ENCODE measurements around the gene SLC38A3. TPM values are rescaled to one million over a fixed set of nuclear protein-coding genes. Genes with fewer than 3 reads are reported as not detected.
A peak's percentile ranks its signal among the peaks of the same experiment; 100 is the strongest.

Gene SLC38A3
- total RNA-seq, 1 donor from 2014 or later: 2.2 TPM

DNA sequence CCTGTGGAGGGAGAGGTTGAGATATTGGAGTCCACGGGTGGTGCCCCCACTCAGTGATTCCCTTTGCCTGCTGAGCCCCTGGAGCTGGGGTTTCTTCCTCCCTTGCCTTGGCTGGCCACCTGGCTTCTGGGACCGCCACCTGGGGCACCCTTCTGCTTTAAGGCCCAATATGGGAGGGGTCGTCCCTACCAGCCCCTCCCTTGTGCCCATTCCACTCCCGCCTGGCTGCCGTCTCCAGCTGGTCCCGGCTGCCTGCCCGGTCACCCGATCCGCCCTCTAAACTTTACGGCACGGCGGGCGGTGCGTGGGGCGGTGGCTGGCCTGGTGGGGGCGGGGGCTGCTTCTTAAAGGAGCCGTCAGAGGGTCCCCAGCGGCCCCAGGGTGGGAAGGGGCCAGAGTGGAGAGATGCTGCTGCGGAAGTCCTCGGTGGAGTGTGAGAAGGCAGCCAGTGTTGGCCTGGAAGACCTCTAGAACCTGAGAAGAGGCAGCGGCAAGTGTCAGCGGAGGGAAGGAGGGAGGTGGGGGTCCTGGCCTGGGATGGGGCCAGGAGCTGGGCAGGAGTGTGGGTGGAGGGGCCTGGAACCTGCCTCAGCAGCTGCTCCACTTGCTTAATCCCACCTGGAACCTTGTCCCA lies 62.3 kb downstream of the SLC38A3 start:
- peak; percentile 66 for DNase-seq (ENCODE audit: low spot score)

DNA sequence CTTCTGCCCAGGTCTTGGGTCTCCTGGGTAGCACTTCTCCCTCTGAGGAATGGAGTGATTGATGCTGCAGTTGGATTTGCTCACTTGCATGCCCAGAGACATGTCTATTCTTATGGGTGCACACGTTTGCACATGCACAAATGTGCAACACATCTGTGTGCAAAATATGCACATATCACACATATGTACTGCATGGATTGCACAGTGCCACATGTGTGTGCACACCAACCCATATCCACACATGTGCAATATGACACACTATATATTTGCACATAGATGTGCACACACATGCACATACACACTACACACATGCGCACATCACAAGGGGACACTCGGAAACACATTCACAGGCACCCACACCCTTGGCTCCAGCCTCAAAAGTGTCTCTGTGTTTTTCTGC lies 63.2 kb downstream of the SLC38A3 start:
- DNase-seq (ENCODE audit: low spot score): no peak

DNA sequence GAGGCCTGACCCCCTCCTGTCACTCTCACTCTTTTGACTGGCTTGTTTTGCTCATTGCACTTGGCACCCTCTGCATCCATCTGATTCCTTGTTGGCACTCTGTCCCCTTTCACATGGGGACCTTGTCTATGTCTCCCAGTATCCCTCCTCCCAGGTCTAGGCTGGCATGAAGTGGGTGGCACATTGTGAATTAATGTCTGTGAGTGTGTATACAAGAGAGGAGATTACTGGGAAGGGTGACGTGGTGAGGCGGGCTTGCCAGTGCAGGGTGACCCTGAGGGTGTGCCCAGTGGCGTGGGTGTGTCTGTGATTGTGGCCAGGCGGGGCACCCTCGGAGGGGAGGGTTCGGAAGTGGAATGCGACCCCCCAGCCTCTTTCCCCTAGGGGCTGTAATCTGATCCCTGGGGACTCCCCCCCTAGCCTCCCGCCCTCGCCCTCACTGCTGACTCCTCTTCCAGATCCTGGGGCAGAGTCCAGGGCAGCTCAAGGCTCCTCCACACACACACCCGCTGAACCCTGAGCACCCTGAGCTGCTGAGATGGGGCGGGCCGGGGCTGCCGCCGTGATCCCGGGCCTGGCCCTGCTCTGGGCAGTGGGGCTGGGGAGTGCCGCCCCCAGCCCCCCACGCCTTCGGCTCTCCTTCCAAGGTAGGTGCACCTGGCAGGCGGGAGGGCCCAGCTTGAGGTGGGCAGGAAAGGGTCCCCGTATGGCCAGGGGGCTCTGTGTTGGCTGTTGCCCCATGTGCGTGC lies 63.8 kb downstream of the SLC38A3 start, which contains the start of gene SEMA3B:
SEMA3B (plus strand) TSS at position 445 of the 749 bp plus-strand sequence; CDS start at position 539, 94 bp downstream.
- peak; percentile 84 for DNase-seq (ENCODE audit: low spot score)

GRCh38 chr3:50269460-50269859 lies 64.4 kb downstream of the SLC38A3 start:
- no peak for DNase-seq (ENCODE audit: low spot score)

- no peak for DNase-seq (ENCODE audit: low spot score)
Measured at GRCh38 chr3:50269977-50270413, 64.9 kb downstream of the SLC38A3 start.

- DNase-seq (ENCODE audit: low spot score): no peak
Measured at GRCh38 chr3:50270422-50271224, 65.6 kb downstream of the SLC38A3 start.

Other genes with a start within 250 kb of the SLC38A3 start
- 132 TPM for gene RBM5, start 116.4 kb upstream of the SLC38A3 start, total RNA-seq
- 34.1 TPM for gene SEMA3F, start 49.9 kb upstream of the SLC38A3 start, total RNA-seq
- not detected for gene GNAT1, start 13.7 kb upstream of the SLC38A3 start, total RNA-seq
- 261 TPM for gene GNAI2, start 30.9 kb downstream of the SLC38A3 start, total RNA-seq
- gene SEMA3B, start 63.9 kb downstream of the SLC38A3 start, total RNA-seq: 87.0 TPM
- gene LSMEM2, start 73.8 kb downstream of the SLC38A3 start, total RNA-seq: 0.95 TPM
- 74.8 TPM for gene IFRD2, start 87.2 kb downstream of the SLC38A3 start, total RNA-seq
- gene HYAL3, start 94.1 kb downstream of the SLC38A3 start, total RNA-seq: 7.8 TPM
- 12.7 TPM for gene NAA80, start 94.1 kb downstream of the SLC38A3 start, total RNA-seq
- 82.4 TPM for gene HYAL1, start 98.3 kb downstream of the SLC38A3 start, total RNA-seq
- gene HYAL2, start 117.5 kb downstream of the SLC38A3 start, total RNA-seq: 84.6 TPM
- 42.5 TPM for gene TUSC2, start 123.0 kb downstream of the SLC38A3 start, total RNA-seq
- 27.5 TPM for gene RASSF1, start 135.6 kb downstream of the SLC38A3 start, total RNA-seq
- 2.2 TPM for gene ZMYND10, start 140.5 kb downstream of the SLC38A3 start, total RNA-seq
- 26.7 TPM for gene NPRL2, start 145.5 kb downstream of the SLC38A3 start, total RNA-seq
- 35.4 TPM for gene CYB561D2, start 145.6 kb downstream of the SLC38A3 start, total RNA-seq
- 57.5 TPM for gene TMEM115, start 154.2 kb downstream of the SLC38A3 start, total RNA-seq